IMR-90 (cell line): ENCODE data around the gene MED23. TPM values are rescaled to one million over a fixed set of nuclear protein-coding genes. Genes with fewer than 3 reads are reported as not detected.

Source experiments
- ATAC-seq: fragments of 200-7000 bp; cut with Tn5 transposase; 2 replicates; pipeline ENCODE4 v1.9.1; 2020; ENCODE audit warnings: low read depth, mild to moderate bottlenecking, moderate library complexity
- BruUV-seq: library from RNA; stranded (reverse); fragments of 400-500 nt; replicated peaks from 2 replicates; lab custom pipeline; 2021; lab: Mats Ljungman, UMichigan
- CTCF ChIA-PET: fragments of 300-600 bp; formaldehyde crosslinking; extraction: SDS; loops from one replicate; lab custom pipeline; 2021; ENCODE audit warnings: antibody characterized with exemption; lab: Yijun Ruan, JAX
- POLR2A ChIA-PET: fragments of 300-600 bp; sonication (Branson Sonifier 250); formaldehyde crosslinking; loops from one replicate; lab custom pipeline; 2022; ENCODE audit warnings: antibody characterized with exemption; ENCODE audit not compliant: unreplicated experiment; lab: Charles Lee
- DNase-seq: peaks from one replicate; pipeline ENCODE4 v3.0.0; 2013
- H2AFZ ChIP-seq: replicated peaks from 2 replicates; pipeline ENCODE3; 2013; ENCODE audit warnings: low read length, mild to moderate bottlenecking; ENCODE audit not compliant: poor library complexity
- H2AK5ac ChIP-seq: 2 replicates; pipeline ENCODE4 v1.6.1; 2013; ENCODE audit warnings: low read depth, low read length, inconsistent platforms
- H2AK9ac ChIP-seq: replicated peaks from 2 replicates; pipeline ENCODE3; 2013; ENCODE audit warnings: mild to moderate bottlenecking, low read depth, low read length, moderate library complexity; ENCODE audit not compliant: poor library complexity
- H2BK120ac ChIP-seq: 2 replicates; pipeline ENCODE4 v1.6.1; 2013; ENCODE audit warnings: low read depth, low read length, inconsistent platforms
- H2BK15ac ChIP-seq: 3 replicates; pipeline ENCODE4 v1.6.1; 2013; ENCODE audit warnings: low read depth, low read length, inconsistent platforms
- H2BK20ac ChIP-seq: 2 replicates; pipeline ENCODE4 v1.6.1; 2013; ENCODE audit warnings: low read depth, mild to moderate bottlenecking, inconsistent platforms, low read length, moderate library complexity
- H2BK5ac ChIP-seq: 2 replicates; pipeline ENCODE4 v1.6.1; 2013; ENCODE audit warnings: mild to moderate bottlenecking, low read depth, low read length, inconsistent platforms; ENCODE audit not compliant: poor library complexity, severe bottlenecking
- H3K14ac ChIP-seq: replicated peaks from 2 replicates; pipeline ENCODE4 v1.6.1; 2013; ENCODE audit warnings: low read depth, low read length, inconsistent platforms
- H3K18ac ChIP-seq: 2 replicates; pipeline ENCODE4 v1.6.1; 2013; ENCODE audit warnings: low read depth, low read length, control low read depth
- H3K23ac ChIP-seq: 2 replicates; pipeline ENCODE4 v1.6.1; 2013; ENCODE audit warnings: low read depth, low read length, inconsistent platforms
- H3K27ac ChIP-seq: 2 replicates; pipeline ENCODE4 v1.5.1; 2013; ENCODE audit warnings: mild to moderate bottlenecking, control low read depth, low read length; ENCODE audit not compliant: insufficient read depth
- H3K27me3 ChIP-seq: 2 replicates; pipeline ENCODE4 v1.6.1; 2013; ENCODE audit warnings: low read length; ENCODE audit not compliant: control insufficient read depth, insufficient read depth
- H3K36me3 ChIP-seq: 2 replicates; pipeline ENCODE4 v1.6.1; 2013; ENCODE audit warnings: low read length, mixed read lengths; ENCODE audit not compliant: control insufficient read depth, insufficient read depth
- H3K4ac ChIP-seq: 2 replicates; pipeline ENCODE4 v1.6.1; 2013; ENCODE audit warnings: low read depth, low read length, inconsistent platforms
- H3K4me1 ChIP-seq: 2 replicates; pipeline ENCODE4 v1.6.1; 2013; ENCODE audit warnings: low read length, mixed read lengths; ENCODE audit not compliant: control insufficient read depth, insufficient read depth
- H3K4me2 ChIP-seq: 2 replicates; pipeline ENCODE4 v1.6.1; 2013; ENCODE audit warnings: low read depth, mild to moderate bottlenecking, control low read depth, low read length, moderate library complexity
- H3K4me3 ChIP-seq: 2 replicates; pipeline ENCODE4 v1.5.1; 2013; ENCODE audit warnings: low read depth, mild to moderate bottlenecking, control low read depth, low read length, moderate library complexity; ENCODE audit not compliant: insufficient read depth
- H3K56ac ChIP-seq: 2 replicates; pipeline ENCODE4 v1.6.1; 2013; ENCODE audit warnings: low read length, inconsistent platforms; ENCODE audit not compliant: insufficient read depth; ENCODE audit errors: extremely low read depth
- H3K79me1 ChIP-seq, 2 experiments: 2 replicates each; pipeline ENCODE4 v1.6.1; 2013; ENCODE audit warnings: low read length in 2 of 2, inconsistent platforms in 1 of 2, low read depth in 1 of 2
- H3K9ac ChIP-seq: 2 replicates; pipeline ENCODE4 v1.6.1; 2013; ENCODE audit warnings: low read depth, low read length, control low read depth
- H3K9me1 ChIP-seq: 2 replicates; pipeline ENCODE4 v1.6.1; 2013; ENCODE audit warnings: low read length, inconsistent platforms; ENCODE audit not compliant: insufficient read depth
- H3K9me3 ChIP-seq: 2 replicates; pipeline ENCODE4 v1.6.1; 2013; ENCODE audit warnings: low read length; ENCODE audit not compliant: control insufficient read depth, insufficient read depth
- H4K20me1 ChIP-seq: 2 replicates; pipeline ENCODE4 v1.6.1; 2013; ENCODE audit warnings: low read length, inconsistent platforms; ENCODE audit not compliant: insufficient read depth
- H4K5ac ChIP-seq: 2 replicates; pipeline ENCODE4 v1.6.1; 2013; ENCODE audit warnings: mild to moderate bottlenecking, low read depth, low read length, control low read depth
- H4K8ac ChIP-seq, 2 experiments: 2 replicates each; pipeline ENCODE4 v1.6.1; 2013; ENCODE audit warnings: low read depth in 2 of 2, low read length in 2 of 2, control low read depth in 1 of 2, inconsistent platforms in 1 of 2
- H4K91ac ChIP-seq: 2 replicates; pipeline ENCODE4 v1.6.1; 2013; ENCODE audit warnings: low read depth, low read length, inconsistent platforms; ENCODE audit not compliant: insufficient read depth
- CHD1 ChIP-seq: IDR thresholded peaks from 2 replicates; pipeline ENCODE4 v1.6.1; 2012; ENCODE audit warnings: low read depth, low read length, improper control_type of control experiment
- ELK1 ChIP-seq: fragments of 150-350 bp; IDR thresholded peaks from 2 replicates; pipeline ENCODE4 v1.6.1; 2016; ENCODE audit warnings: low read depth, mild to moderate bottlenecking, low read length, moderate library complexity, borderline replicate concordance
- FOS ChIP-seq: fragments of 150-350 bp; IDR thresholded peaks from 2 replicates; pipeline ENCODE4 v1.6.1; 2016; ENCODE audit warnings: low read depth, low read length
- MAFK ChIP-seq: IDR thresholded peaks from 2 replicates; pipeline ENCODE4 v1.6.1; 2012; ENCODE audit warnings: low read depth, low read length, improper control_type of control experiment
- MAZ ChIP-seq: IDR thresholded peaks from 2 replicates; pipeline ENCODE4 v1.6.1; 2012; ENCODE audit warnings: low read depth, mild to moderate bottlenecking, low read length, improper control_type of control experiment, moderate library complexity, borderline replicate concordance
- RAD21 ChIP-seq: IDR thresholded peaks from 2 replicates; pipeline ENCODE4 v1.6.1; 2012; ENCODE audit warnings: low read length, improper control_type of control experiment
- RCOR1 ChIP-seq: IDR thresholded peaks from 2 replicates; pipeline ENCODE4 v1.6.1; 2012; ENCODE audit warnings: mild to moderate bottlenecking, low read length, improper control_type of control experiment; ENCODE audit not compliant: insufficient replicate concordance
- SMC3 ChIP-seq: fragments of 150-350 bp; IDR thresholded peaks from 2 replicates; pipeline ENCODE4 v1.6.1; 2016; ENCODE audit warnings: low read depth, mild to moderate bottlenecking, antibody characterized with exemption, low read length, moderate library complexity
- WGBS, 2 experiments: methylation state at CpG; one replicate each; pipeline versions ENCODE4 v1.1.5 to v1.1.7; 2013; ENCODE audit warnings: missing lambda C conversion rate in 2 of 2; ENCODE audit not compliant: insufficient read length in 1 of 2; ENCODE audit errors: extremely low coverage in 2 of 2; 5-methylcytosine and 5-hydroxymethylcytosine counted together
- dilution Hi-C: fragments of 300-500 bp; cut with HindIII; formaldehyde crosslinking; loops from one replicate; pipeline ENCODE4 v1.14.3; 2018; ENCODE audit warnings: low sequenced_read_pairs; ENCODE audit not compliant: unreplicated experiment
- in situ Hi-C: fragments of 300-500 bp; cut with MboI; formaldehyde crosslinking; loops from 3 replicates; pipeline ENCODE4 v1.14.3; 2019; ENCODE audit warnings: low sequenced_read_pairs, inconsistent platforms, mixed read lengths
- intact Hi-C: fragments of 100-400 bp; cut with micrococcal nuclease; formaldehyde crosslinking; loops from 2 replicates; pipeline ENCODE4 v1.10.0; 2022
- polyA plus RNA-seq, 3 experiments: library from polyadenylated mRNA; depleted of rRNA; stranded (reverse); fragments of >200 nt; gene quantifications; 2 replicates each; pipeline ENCODE4 v1.2.3, GENCODE V29; 2012; ENCODE audit warnings: low replicate concordance in 1 of 3
- total RNA-seq: library from RNA; depleted of rRNA; stranded (reverse); fragments of >200 nt; gene quantifications from 2 replicates; pipeline ENCODE4 v1.2.3, GENCODE V29; 2012
- TF ChIP-seq, protein P1 (sequence below): fragments of 150-350 bp; IDR thresholded peaks from 2 replicates; pipeline ENCODE4 v1.6.1; 2017; ENCODE audit warnings: mild to moderate bottlenecking, antibody characterized with exemption, low read length, low read depth

MED23 gene
- total and polyA plus RNA-seq, 2 of the 4 experiments (the other 2 are of a cell fraction): 16.0 to 40.7 TPM

- no peak overlapping the region for H4K91ac ChIP-seq
- H3K27ac ChIP-seq: no peak overlapping the region
- H3K4ac ChIP-seq: no peak overlapping the region
- H3K9me3 ChIP-seq: no peaks in the 10 kb centered on the region
- ATAC-seq (peak; percentile 35; the same call in 1 of the 2 replicates), DNase-seq (no peak)
- intact Hi-C loops (loop anchor here (10.0 kb wide), 1 partner anchor 713 kb away; no protein-coding TSS in a partner anchor), dilution Hi-C loops (no loop called here), in situ Hi-C loops (no loop called here)
- TF ChIP-seq MAFK: no peak
- TF ChIP-seq CHD1: no peak
- TF ChIP-seq FOS: no peak
- TF ChIP-seq ELK1: no peak
- no peak for TF ChIP-seq RAD21
- no peak for TF ChIP-seq RCOR1
- TF ChIP-seq MAZ: no peak
- TF ChIP-seq, protein P1, sequence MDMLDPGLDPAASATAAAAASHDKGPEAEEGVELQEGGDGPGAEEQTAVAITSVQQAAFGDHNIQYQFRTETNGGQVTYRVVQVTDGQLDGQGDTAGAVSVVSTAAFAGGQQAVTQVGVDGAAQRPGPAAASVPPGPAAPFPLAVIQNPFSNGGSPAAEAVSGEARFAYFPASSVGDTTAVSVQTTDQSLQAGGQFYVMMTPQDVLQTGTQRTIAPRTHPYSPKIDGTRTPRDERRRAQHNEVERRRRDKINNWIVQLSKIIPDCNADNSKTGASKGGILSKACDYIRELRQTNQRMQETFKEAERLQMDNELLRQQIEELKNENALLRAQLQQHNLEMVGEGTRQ: no peak
- TF ChIP-seq SMC3: no peak
- no peaks in the 10 kb centered on the region; the same call in 1 of the 2 replicates for H3K9me1 ChIP-seq
- no peak overlapping the region for H3K4me3 ChIP-seq
- no peak overlapping the region for H2AK9ac ChIP-seq
- no peak overlapping the region for H3K23ac ChIP-seq
- peaks cover 5 to 7% of the 10 kb centered on the region in 2 experiments; a peak in 2 of 4 replicates for H3K79me1 ChIP-seq
- no CpG with 5 or more reads among the region's 3 CpGs for WGBS, 2 experiments
- no peak overlapping the region for H4K8ac ChIP-seq
- H4K20me1 ChIP-seq: no peaks in the 10 kb centered on the region
- H3K14ac ChIP-seq: no peak overlapping the region
- H2BK120ac ChIP-seq: no peak overlapping the region
- no peaks in the 10 kb centered on the region for H3K27me3 ChIP-seq
- peaks cover 2% of the 10 kb centered on the region; the same call in 1 of the 2 replicates for H3K4me1 ChIP-seq
- no peak overlapping the region for H3K4me2 ChIP-seq
- no peak overlapping the region for H2BK15ac ChIP-seq
- no peak overlapping the region for H2AFZ ChIP-seq
- H3K36me3 ChIP-seq: peaks cover 39% of the 10 kb centered on the region
- H3K56ac ChIP-seq: no peak overlapping the region
- no peak overlapping the region for H3K18ac ChIP-seq
- no peak overlapping the region for H2BK20ac ChIP-seq
- H2BK5ac ChIP-seq: no peak overlapping the region
- ChIA-PET CTCF (no interaction called here), POLR2A (no interaction called here)
- BruUV-seq: no TSS peak
- H2AK5ac ChIP-seq: no peak overlapping the region
- no peak overlapping the region for H3K9ac ChIP-seq
- H4K5ac ChIP-seq: no peak overlapping the region
Observed at GRCh38 chr6:131597446-131597845, 30.6 kb downstream of the MED23 start.
